ENCODE measurements around the gene CCNK. TPM values are rescaled to one million over a fixed set of nuclear protein-coding genes. Genes with fewer than 3 reads are reported as not detected.

Gene CCNK
- total RNA-seq, 1 donor from 2014 or later = 66.2 TPM

- no peak overlapping the region for H3K27ac Mint-ChIP-seq
- H3K4me1 Mint-ChIP-seq (ENCODE audit: unreplicated experiment) = peaks cover 81% of the 10 kb centered on the region
- DNase-seq (ENCODE audit: extremely low spot score, unreplicated experiment) = no peak
- H3K9me3 Mint-ChIP-seq = no peaks in the 10 kb centered on the region
- H3K4me3 Mint-ChIP-seq = no peak overlapping the region
- H3K36me3 Mint-ChIP-seq = no peaks in the 10 kb centered on the region
- TF ChIP-seq CTCF (conservative IDR thresholded peaks at IDR 0.05) = no peak
- no peaks in the 10 kb centered on the region for H3K27me3 Mint-ChIP-seq
These were observed 65.1 kb downstream of the CCNK start for GRCh38 chr14:99546234-99546879.

GRCh38 chr14:99548255-99548654 lies 67.0 kb downstream of the CCNK start:
- Mint-ChIP-seq H3K4me1 (ENCODE audit: unreplicated experiment) (peaks cover 69% of the 10 kb centered on the region), H3K27ac (no peak overlapping the region), H3K4me3 (no peak overlapping the region), H3K27me3 (no peaks in the 10 kb centered on the region), H3K36me3 (no peaks in the 10 kb centered on the region), H3K9me3 (no peaks in the 10 kb centered on the region)
- no peak for DNase-seq (ENCODE audit: extremely low spot score, unreplicated experiment)
- no peak for TF ChIP-seq CTCF (conservative IDR thresholded peaks at IDR 0.05)

- peaks cover 64% of the 10 kb centered on the region for H3K4me1 Mint-ChIP-seq (ENCODE audit: unreplicated experiment)
- TF ChIP-seq CTCF (conservative IDR thresholded peaks at IDR 0.05) = no peak
- H3K27me3 Mint-ChIP-seq = no peaks in the 10 kb centered on the region
- H3K9me3 Mint-ChIP-seq = no peaks in the 10 kb centered on the region
- H3K4me3 Mint-ChIP-seq = no peak overlapping the region
- DNase-seq (ENCODE audit: extremely low spot score, unreplicated experiment) = no peak
- H3K36me3 Mint-ChIP-seq = no peaks in the 10 kb centered on the region
- H3K27ac Mint-ChIP-seq = no peak overlapping the region
These were observed 67.8 kb downstream of the CCNK start for GRCh38 chr14:99548871-99549515.

GRCh38 chr14:99549684-99550083 lies 68.5 kb downstream of the CCNK start:
- H3K4me3 Mint-ChIP-seq = peak overlapping the region; percentile 31
- peaks cover 59% of the 10 kb centered on the region for H3K4me1 Mint-ChIP-seq (ENCODE audit: unreplicated experiment)
- no peak overlapping the region for H3K27ac Mint-ChIP-seq
- no peaks in the 10 kb centered on the region for H3K27me3 Mint-ChIP-seq
- no peaks in the 10 kb centered on the region for H3K36me3 Mint-ChIP-seq
- no peaks in the 10 kb centered on the region for H3K9me3 Mint-ChIP-seq
- no peak for DNase-seq (ENCODE audit: extremely low spot score, unreplicated experiment)
- TF ChIP-seq CTCF (conservative IDR thresholded peaks at IDR 0.05) = no peak

- Mint-ChIP-seq H3K27ac (peak overlapping the region; percentile 82), H3K36me3 (no peaks in the 10 kb centered on the region), H3K27me3 (no peaks in the 10 kb centered on the region), H3K9me3 (no peaks in the 10 kb centered on the region), H3K4me3 (peak overlapping the region; percentile 15), H3K4me1 (ENCODE audit: unreplicated experiment) (peaks cover 54% of the 10 kb centered on the region)
- no peak for DNase-seq (ENCODE audit: extremely low spot score, unreplicated experiment)
- no peak for TF ChIP-seq CTCF (conservative IDR thresholded peaks at IDR 0.05)
These were observed 69.3 kb downstream of the CCNK start for GRCh38 chr14:99550387-99550992.

Measured in type B pancreatic cell (in vitro differentiated cells).